ENCODE results near the gene ZC3HAV1.

- TF ChIP-seq CTCF (conservative IDR thresholded peaks at IDR 0.05), result no peak
- TF ChIP-seq ZFX (IDR thresholded peaks at IDR 0.05), result no peak
Observed at GRCh38 chr7:139047970-139048369, 61.5 kb downstream of the ZC3HAV1 start.
